Activated naive CD4-positive, alpha-beta T cell (primary cell): ENCODE data around the gene LRRC3.

Experiments
- DNase-seq, 4 experiments: peaks; one replicate each; lab custom pipeline; 2025; lab: John Stamatoyannopoulos, UW

Gene LRRC3

DNA sequence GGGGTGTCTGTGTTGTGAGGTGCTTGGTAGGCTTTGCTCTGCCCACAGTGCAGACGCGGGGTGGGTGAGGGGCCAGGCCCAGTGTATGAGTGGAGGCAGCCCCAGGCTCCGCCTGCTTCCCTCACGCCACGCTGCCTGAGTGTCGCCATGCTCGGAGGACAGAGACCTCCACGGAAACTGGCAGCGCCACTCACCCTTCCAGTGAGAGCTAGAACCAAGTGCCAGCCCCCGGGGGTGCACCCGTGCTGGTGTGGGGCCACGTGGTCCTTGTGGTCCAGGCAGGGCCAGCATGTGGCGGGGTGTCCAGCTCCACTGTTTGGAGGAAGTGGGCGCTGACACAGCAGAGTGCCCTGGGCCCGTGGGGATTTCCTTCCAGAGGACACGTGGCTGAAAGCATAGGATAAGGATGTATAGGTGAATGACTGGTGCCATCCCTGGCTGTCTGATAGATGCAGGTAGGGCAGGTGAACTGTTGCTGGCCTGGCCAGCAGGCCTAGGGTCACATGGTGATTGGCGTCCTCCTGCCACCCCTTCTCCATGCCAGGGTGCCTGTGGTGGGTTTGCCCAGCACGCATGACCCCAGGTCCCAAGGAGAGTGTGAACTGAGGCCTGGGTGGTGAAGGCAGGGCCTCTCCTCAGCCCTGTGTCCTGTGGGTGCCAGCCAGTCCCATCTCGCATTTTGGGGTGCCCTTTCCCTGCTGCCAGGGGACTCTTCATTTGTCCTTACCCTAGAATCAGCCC is 3.8 kb downstream of the LRRC3 start:
- DNase-seq = no peak

DNA sequence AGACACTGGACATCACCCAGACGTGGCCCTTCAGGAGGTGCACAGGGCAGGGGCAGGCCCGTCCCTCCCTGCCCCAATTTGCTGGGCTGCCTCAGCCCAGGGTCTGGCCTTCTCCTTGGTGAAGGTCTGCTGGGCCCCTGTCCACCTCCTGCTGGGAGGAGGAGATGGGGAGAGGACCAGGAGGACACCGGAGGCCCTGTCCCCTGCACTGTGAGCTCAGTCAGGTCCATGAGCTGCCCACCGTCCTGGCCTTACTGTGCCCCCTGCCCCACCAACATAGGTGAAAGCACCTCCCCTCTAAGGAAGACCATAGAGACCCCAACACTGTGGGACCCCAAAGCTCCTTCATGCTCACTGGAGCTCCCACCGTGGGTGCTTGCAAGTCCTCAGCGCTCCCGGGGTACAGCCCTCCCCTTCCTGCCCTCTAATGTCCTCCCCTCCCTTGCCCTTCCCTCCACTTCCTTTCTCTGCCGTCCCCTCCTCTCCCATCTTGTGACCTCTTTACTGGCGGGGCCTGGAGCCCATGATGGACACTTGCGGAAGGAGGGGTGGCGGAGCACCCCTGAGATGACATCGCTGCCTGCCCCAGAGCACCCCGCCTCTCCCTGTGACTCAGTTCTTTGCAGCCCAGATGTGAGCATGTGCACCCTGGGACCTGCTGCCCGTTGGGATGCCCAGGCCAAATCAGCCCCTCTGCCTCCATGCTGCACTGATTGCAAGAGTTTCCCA is 4.6 kb downstream of the LRRC3 start:
- DNase-seq = no peak

DNA sequence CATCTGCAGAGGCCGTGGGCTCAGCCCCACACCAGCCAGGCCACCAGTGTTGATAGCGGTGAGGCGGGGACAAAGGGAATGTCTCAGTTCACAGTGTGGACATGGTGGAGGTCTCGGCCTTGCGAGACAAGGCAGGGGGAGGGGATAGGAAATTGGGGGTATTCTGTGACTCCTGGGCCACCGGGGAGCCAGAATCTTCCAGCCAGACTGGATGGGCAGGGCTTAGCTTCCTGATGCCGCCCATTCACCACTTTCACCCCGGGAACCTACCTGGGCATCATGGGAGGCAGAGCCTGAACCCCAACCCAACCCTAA is 5.1 kb downstream of the LRRC3 start:
- no peak for DNase-seq

DNA sequence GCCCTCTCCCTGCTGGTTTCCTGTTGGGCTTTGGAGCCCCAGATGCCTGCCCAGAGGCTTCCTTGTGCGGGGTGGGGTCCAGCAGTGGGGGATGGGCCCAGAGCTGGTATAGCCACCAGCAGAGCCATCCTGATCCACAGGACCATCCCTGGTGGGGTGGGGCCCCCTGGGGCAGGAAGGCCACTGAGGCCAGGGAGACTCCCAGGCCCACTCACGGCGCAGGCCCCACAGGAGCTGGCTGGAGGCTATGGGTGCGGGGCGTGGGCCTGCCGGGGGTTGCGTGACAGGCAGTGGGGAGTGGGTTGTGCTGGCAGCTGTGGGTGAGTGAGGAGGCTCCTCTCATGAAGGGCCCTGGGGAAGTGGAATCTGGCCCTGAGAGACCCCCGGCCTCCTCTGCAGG is 5.7 kb downstream of the LRRC3 start:
- DNase-seq = no peak

DNA sequence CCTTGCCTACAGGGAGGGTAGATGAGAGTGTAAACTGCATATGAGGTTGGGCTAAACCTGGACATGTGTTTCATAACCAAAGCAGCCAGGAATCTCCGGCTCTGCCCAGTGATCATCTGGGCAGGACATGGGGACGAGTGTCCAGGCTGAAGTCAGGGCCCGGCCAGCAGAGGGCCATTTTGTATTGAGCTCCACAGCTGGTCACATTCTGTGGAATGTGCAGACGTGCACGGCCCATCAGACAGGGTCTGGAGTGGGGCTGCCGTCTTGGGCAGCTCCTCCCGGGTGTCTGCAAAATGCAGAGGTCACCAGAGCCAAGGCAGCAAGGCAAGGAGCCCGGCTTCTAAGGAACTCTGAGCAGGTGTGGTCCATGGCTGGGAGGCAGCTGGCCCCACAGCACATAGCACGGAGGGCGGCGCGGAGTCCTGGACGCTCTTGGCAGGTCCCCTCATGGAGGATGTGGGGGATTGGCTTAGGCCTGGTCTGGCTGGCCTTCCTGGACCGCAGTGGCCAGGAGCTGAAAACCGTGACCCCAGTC is 6.2 kb downstream of the LRRC3 start:
- no peak for DNase-seq

DNA sequence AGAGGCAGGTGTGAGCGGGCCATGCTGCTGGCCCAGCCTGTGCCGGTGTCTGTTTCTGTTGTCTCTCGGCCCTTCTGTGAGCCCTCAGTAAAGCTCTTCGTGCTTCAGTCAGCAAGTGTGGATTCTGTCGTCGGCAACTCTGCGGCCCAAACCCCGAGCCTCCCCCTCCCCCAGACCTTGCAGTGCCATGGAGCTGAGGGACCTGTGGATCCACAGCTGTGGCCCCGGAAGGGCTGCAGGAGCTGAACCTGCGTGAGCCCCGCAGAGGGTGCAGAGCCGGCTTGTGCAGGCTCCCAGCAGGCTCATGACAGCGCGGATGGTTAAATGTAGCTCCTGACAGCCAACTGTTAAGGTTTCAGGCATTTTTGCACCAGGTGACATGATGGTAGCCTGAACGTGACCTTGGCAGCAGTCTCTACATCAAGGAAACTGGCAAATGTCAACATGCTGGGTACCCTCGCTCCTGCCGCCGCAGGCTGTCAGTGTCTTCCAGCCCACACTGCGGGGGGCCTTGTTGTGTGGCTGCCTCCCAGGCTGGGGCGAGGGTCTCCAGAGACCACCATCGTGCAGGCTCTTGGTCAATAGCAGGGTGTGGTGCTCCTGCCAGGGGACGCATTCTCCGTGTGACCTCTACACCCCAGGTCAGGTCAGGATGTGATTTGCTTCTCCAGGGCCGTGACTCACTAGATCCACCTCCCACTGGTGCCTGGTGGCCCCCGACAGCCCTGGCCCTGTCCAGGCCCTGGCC is 7.0 kb downstream of the LRRC3 start:
- no peak for DNase-seq

DNA sequence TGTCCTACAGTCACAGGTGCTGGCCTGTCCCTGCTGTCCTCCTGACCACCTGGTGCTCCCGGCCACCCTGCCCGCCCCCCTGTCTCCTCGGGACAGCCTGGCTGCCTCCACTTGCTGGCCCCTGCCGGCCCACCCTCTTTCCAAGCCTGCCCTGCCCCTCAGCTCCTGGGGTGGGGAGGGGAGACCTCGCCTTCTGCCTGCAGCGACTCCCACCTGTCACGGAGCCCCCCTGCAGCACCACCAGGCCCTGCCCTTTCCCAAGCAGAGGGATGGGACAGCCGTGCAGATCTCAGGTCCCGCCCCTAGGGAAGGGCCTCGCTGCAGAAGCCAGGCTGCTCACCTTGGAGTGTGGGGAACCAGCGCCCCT is 7.5 kb downstream of the LRRC3 start:
- DNase-seq = no peak

DNA sequence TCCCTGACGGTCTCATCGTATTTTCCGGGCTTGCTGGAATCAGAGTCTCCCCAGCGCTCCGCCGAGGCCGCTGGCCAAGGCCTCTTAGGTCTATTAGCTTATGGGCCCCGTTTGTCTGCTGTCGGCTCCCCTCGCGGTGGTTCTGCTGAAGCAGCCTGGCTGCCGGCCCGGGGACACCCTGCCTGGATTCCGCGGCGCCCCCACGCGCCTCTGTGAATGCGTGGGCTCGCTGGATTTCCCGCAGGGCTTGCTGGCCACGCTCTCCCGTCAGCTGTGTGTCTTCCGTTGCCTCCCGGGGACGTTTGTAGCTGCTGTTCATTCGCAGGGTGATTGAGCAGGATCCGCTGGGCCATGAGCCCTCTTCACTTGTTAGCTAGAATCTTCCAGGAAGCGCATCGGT is 8.4 kb downstream of the LRRC3 start:
- DNase-seq = no peak

DNA sequence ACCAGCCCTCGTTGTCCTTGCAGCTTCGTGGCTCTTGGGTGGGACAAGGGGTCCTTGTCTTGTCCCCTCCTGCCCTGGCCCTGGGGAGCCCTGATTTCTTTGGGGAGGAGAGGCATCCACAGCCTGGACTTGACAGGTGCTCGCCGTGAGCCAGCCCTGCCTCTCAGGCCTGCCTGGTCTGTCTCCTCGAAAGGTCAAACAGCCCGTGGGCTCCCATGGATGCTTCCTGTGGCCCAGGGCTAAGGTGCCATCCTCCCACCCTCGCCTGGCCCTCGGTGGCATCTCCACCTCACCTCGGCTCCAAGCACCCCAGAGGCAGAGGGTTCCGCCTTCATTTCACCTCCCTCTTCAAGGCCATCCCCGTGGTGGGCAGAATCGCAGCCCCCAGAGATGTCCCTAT is 9.0 kb downstream of the LRRC3 start:
- DNase-seq = no peak

DNA sequence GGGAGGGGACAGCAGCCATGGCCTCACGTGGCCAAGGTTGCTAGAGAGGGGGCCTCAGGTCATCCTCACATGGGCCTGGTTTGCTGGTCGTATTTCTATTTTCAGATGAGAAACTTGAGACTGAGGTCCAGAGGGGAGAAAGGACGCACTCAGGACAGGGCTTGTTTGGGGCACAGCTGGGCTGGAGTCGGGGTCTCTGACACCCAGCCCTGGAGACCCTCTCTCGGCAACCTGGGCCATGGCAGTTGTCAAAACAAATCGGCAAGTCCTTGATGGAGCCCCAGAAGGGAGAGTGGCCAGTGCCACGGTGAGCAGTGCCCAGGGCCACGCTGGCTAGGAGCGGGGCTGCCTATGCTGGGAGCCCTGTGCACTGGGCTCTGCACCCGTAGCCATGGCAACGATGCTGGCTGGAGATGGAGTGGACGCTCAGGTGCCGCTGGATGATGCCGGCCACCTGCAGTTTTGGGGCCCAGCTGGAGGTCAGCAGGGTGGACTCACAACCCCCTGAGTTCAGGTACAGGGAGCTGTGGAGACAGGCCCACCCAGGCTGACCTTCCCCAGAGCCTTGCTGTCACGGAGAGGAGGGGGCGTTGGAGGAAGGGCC is 11.1 kb downstream of the LRRC3 start:
- DNase-seq = no peak

DNA sequence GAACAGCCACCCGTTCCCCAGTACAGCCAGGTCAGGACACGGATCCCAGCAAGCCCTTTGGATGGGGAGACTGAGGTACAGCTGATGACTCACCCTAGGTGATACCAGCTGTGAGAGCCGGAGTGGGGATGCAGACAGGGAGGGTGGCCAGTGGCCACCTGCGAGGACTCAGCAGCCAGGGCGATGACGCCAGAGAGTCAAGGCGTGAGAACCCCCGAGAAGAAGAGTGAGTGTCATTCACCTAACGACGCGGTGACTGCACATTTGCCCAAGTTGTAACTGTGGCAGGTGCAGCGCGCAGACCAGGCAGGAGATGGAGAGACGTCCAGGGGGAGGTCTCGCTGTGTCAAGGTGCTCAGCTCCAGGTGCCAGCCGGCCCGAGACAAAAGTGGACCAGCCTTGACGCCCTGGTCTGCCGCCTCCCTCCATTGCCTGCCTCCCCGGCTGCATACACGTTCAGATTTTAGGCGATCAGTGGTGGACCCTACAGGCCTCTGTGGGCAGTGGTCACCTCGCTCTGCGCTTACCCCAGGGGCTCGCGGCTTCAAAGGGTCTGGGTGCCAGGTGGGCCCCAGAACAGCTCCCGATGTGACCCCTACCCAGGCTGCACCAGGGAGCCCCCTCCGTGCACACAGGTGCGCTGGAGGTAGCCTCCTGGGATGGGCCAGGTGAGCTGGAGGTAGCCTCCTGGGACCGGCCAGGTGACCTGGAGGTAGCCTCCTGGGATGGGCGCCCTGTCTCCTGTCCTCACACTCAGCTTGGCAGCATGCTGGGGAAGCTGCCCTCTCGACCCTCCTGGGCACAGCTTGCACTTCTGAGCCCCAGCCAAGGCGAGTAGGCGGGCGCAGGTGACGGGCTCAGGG is 11.9 kb downstream of the LRRC3 start:
- no peak for DNase-seq

DNA sequence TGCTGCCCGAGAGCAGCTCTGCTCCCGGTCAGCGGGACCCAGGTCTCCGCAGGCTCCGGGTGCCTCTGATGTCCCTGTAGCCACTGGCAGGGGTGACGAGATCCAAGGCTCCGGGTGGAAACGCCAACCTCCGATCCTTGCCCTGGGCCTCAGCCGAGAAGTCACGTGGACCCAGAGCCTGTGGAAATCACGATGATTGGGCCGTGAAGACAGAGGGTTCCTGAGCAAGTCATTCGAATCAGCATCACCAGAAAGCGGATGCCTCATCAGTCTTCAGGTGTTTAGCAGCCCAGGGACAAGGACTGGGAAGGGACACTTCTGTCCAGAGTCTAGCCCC is 12.5 kb downstream of the LRRC3 start:
- no peak for DNase-seq

DNA sequence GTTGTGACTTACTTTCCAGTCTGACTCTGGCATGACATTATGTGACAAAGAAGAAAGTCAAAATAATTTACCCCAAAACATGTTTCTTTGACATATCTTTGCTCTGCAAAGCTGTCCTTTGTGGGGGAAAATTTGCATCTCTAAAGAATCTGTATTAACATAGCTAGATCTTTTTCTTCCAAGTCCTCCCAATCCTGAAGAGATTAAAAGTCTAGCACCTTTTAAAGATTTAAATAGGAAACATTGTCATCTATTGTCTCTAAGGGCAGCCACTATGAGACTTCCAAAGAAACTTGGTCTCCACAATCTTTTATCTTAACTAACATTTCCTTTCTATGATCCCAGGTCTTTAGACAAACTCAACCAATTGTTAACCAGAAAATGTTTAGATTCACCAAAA is 16.0 kb downstream of the LRRC3 start:
- no peak for DNase-seq

DNA sequence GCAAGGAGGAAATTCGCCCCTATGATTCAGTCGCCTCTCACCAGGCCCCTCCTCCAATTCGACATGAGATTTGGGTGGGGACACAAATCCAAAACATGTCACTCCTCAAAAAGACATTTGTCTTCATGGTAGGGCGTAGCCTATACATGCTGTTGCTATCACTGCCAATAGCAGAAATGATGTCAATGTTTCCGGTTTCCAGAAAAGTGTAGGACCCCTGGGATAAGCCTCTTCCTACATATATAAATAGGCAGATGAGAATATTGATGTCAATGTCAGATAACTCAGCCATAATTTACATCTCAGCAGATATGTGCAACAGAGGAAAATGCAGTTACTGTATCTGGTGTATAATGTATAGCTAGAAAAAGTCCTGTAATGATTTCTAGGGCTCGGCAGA is 16.7 kb downstream of the LRRC3 start:
- no peak for DNase-seq

DNA sequence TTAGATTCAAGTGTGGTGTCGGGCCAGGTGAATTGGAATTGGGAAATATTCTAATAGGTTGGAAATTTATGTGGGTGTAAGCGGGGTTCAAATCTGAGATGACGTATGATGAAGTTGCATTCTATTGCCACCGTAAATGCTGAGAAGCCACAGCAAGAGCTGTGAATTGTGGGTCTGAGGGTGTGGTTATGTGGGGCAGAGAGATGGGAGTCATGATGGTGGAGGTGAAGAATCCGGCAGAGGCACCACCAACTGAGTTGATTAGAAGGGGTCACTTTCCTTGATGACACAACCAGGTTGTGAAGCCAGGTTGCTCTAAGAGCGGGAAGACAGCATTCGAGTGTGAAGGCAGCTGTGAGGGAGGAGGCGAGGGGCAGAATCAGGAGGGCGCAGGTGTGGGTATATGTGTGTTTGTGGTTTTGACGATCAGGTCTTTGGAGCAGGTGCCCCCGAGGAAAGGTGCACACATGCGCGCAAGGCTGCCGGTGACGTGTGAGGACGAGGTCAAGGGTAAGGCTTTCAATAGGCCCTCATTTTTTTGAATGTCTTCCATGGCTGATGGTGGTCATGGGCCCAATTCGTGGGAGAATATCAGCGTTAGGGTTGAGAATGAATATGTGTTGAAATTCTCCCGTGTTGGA is 18.7 kb downstream of the LRRC3 start:
- no peak for DNase-seq

DNA sequence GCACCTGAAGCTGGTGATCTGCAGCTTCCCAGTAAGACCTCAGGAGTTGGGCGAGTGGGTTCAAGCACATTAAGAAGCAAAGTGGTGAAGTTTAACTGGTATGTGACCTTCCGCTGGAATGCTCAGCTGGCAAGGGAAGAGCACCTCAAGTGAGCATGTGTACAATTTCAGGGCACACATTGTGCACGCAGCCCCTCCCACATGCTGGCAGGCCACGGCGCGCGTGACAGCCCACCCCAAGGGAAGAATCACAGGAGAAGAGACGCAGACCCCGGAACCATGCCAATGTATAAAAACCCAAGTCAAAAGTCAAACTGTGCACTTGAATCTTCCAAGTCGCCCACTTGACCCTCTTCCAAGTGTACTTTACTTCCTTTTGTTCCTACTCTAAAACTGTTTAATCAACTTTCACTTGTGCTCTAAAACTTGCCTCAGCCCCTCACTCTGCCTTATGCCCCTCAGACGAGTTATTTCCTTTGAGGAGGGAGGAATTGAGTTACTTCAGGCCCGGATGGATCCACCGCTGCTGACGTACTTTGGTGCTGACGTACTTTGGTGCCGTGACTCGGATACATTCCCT is 20.0 kb downstream of the LRRC3 start:
- DNase-seq = no peak

DNA sequence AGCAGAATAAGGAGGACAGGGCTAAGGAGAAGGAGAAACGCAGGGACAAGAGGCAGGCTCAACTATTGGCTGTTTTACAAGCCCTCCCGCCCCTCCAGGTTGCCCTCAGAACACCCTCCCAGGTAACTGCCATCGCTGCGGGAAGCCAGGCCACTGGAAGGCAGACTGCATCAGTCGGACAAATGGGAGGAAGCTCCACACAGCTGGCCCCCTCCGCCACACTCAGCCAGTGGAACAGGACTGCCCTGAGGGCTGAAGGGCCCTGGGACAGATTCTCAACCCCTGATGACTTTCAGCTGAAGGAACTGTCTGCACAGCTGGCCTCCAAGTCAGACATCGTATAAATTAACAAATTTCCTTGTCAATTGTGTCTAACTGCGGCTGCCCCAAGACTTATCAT is 21.8 kb downstream of the LRRC3 start:
- no peak for DNase-seq

DNA sequence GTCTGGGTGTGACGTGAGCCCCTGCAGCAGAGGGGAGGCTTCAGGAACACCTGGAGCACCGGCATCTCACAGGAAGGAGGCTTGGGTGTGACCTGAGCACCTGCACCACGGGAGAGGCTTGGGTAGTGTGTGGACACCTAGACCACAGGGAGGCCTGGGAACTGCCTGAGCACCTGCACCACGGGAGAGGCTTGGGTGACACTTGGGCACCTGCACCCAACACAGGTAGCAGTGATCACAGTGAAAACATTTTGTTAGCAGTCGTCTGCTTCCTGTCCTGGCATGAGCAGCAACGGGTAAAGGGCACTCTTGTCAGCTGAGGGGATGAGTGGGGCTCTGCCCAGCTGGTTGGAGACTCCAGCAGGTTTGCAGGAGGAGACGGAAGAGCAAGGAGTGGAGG is 22.4 kb downstream of the LRRC3 start:
- no peak for DNase-seq

DNA sequence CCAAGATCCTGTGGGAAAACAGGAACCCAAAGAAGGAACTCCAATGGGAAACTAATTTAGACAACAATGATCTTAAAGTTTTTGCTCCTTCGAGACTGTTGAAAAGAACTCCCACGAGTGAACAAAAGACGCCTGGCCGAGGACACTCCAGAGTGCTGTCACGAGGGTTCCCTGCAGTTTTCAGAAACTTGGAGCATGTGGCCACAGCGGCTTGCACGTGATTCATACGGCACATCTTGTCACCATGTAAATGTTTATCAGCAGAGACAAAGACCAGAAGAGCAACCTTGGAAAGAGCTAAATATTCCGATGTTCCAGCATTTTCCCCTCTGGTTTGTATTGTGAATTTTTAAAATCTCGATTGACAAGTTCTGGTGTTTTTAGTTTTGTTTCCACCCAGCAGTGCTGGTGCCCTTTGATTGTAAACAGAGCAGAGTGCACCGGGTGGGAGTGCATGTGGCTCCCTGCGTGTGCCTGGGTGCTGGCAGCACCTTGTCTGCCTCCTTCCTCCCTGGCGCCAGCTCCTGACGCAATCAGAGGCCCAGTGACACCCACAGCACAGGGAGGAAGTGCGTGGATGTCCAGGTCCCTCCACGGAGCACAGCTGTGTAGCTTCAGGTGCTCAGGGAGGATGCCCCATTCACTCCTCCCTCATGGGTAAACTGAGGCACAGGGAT is 23.0 kb downstream of the LRRC3 start:
- DNase-seq = no peak

DNA sequence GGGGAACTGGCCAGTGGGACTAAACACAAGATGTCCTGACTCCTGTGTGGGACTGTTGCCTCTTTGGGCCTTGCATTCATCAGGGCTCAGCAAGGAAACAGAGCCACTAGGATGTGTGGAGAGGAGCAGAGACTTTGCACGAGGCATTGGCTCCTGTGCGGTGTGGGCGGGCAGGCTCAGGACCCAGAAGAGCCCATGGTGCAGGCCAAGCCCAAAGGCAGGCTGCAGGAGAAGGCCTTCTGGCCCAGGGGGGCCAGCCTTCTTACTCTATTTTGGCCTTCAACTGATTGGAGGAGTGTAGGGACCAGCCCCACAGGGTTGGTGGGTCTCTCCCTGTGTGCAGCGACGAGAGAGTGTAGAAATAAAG is 23.5 kb downstream of the LRRC3 start:
- no peak for DNase-seq
